HEK293 (cell line): Measurements from ENCODE around the gene CCDC12.

Source experiments
- CTCF ChIA-PET: fragments of 350-600 bp; formaldehyde crosslinking; extraction: SDS; loops from one replicate; lab custom pipeline; 2021; ENCODE audit warnings: antibody characterized with exemption; lab: Yijun Ruan, JAX
- POLR2A ChIA-PET: fragments of 300-600 bp; formaldehyde crosslinking; extraction: SDS; loops from one replicate; lab custom pipeline; 2020; ENCODE audit warnings: antibody characterized with exemption, inconsistent platforms; lab: Yijun Ruan, JAX
- H3K27ac ChIP-seq: fragments of 200-500 bp; sonication (Bioruptor generic); 2 replicates; pipeline ENCODE4 v1.5.1; 2014; ENCODE audit warnings: low read depth, low read length, control low read depth, inconsistent platforms; ENCODE audit errors: extremely low read depth
- H3K36me3 ChIP-seq, 2 experiments: fragments of 200-500 bp in 1 of 2; sonication (Bioruptor generic) in 1 of 2; 1 replicate in 1 of 2; 2 replicates in 1 of 2; pipeline ENCODE4 v1.5.1; 2014 to 2017; ENCODE audit warnings: inconsistent platforms in 2 of 2, low read length in 2 of 2; ENCODE audit not compliant: control insufficient read depth in 2 of 2, insufficient read depth in 1 of 2
- H3K4me1 ChIP-seq: fragments of 200-500 bp; sonication (Bioruptor generic); 2 replicates; pipeline ENCODE4 v1.5.1; 2014; ENCODE audit warnings: mild to moderate bottlenecking, low read length, inconsistent platforms; ENCODE audit not compliant: control insufficient read depth, insufficient read depth
- H3K4me3 ChIP-seq: 2 replicates; pipeline ENCODE4 v1.5.1; 2011; ENCODE audit warnings: low read depth, mild to moderate bottlenecking, control low read depth, low read length, moderate library complexity
- H3K9me3 ChIP-seq: fragments of 200-500 bp; sonication (Bioruptor generic); 2 replicates; pipeline ENCODE4 v1.5.1; 2014; ENCODE audit warnings: low read depth, low read length, inconsistent platforms; ENCODE audit not compliant: control insufficient read depth, insufficient read depth
- AEBP2 ChIP-seq: fragments of 450-650 bp; formaldehyde crosslinking; IDR thresholded peaks from 2 replicates; pipeline ENCODE4 v1.5.1; 2016; ENCODE audit warnings: missing biosample characterization, missing genetic modification characterization, borderline replicate concordance
- ATF2 ChIP-seq: fragments of 450-650 bp; formaldehyde crosslinking; IDR thresholded peaks from 2 replicates; pipeline ENCODE4 v1.5.1; 2016; ENCODE audit warnings: missing biosample characterization, missing genetic modification characterization, low read depth
- OVOL3 ChIP-seq: fragments of 450-650 bp; formaldehyde crosslinking; IDR thresholded peaks from 2 replicates; pipeline ENCODE4 v1.5.1; 2016; ENCODE audit warnings: missing biosample characterization, missing genetic modification characterization
- RBAK ChIP-seq: fragments of 450-650 bp; formaldehyde crosslinking; IDR thresholded peaks from 2 replicates; pipeline ENCODE4 v1.5.1; 2016; ENCODE audit warnings: missing biosample characterization, missing genetic modification characterization
- SCRT1 ChIP-seq: fragments of 450-650 bp; formaldehyde crosslinking; IDR thresholded peaks from 2 replicates; pipeline ENCODE4 v1.5.1; 2016; ENCODE audit warnings: missing biosample characterization, missing genetic modification characterization, borderline replicate concordance
- SP2 ChIP-seq: fragments of 450-650 bp; formaldehyde crosslinking; IDR thresholded peaks from 2 replicates; pipeline ENCODE4 v1.5.1; 2016; ENCODE audit warnings: missing biosample characterization, missing genetic modification characterization
- SP3 ChIP-seq: fragments of 450-650 bp; formaldehyde crosslinking; IDR thresholded peaks from 2 replicates; pipeline ENCODE4 v1.5.1; 2016; ENCODE audit warnings: missing biosample characterization, missing genetic modification characterization
- ZNF121 ChIP-seq: fragments of 450-650 bp; formaldehyde crosslinking; IDR thresholded peaks from 2 replicates; pipeline ENCODE4 v1.5.1; 2016; ENCODE audit warnings: missing biosample characterization, missing genetic modification characterization
- ZNF211 ChIP-seq: fragments of 450-650 bp; formaldehyde crosslinking; IDR thresholded peaks from 2 replicates; pipeline ENCODE4 v1.5.1; 2016; ENCODE audit warnings: low read depth, missing biosample characterization, missing genetic modification characterization
- ZNF221 ChIP-seq: fragments of 450-650 bp; formaldehyde crosslinking; IDR thresholded peaks from 2 replicates; pipeline ENCODE4 v1.5.1; 2017; ENCODE audit warnings: missing biosample characterization, missing genetic modification characterization, borderline replicate concordance
- ZNF302 ChIP-seq: fragments of 450-650 bp; formaldehyde crosslinking; IDR thresholded peaks from 2 replicates; pipeline ENCODE4 v1.5.1; 2016; ENCODE audit warnings: missing biosample characterization, missing genetic modification characterization, low read depth
- ZNF362 ChIP-seq: fragments of 450-650 bp; formaldehyde crosslinking; IDR thresholded peaks from 2 replicates; pipeline ENCODE4 v1.5.1; 2016; ENCODE audit warnings: missing biosample characterization, missing genetic modification characterization
- ZNF426 ChIP-seq: fragments of 450-650 bp; formaldehyde crosslinking; IDR thresholded peaks from 2 replicates; pipeline ENCODE4 v1.5.1; 2017; ENCODE audit warnings: missing biosample characterization, missing genetic modification characterization, mild to moderate bottlenecking, inconsistent platforms, moderate library complexity
- ZNF433 ChIP-seq: fragments of 450-650 bp; formaldehyde crosslinking; IDR thresholded peaks from 2 replicates; pipeline ENCODE4 v1.5.1; 2016; ENCODE audit warnings: missing biosample characterization, missing genetic modification characterization, low read depth
- ZNF449 ChIP-seq: fragments of 450-650 bp; formaldehyde crosslinking; IDR thresholded peaks from 2 replicates; pipeline ENCODE4 v1.5.1; 2017; ENCODE audit warnings: missing biosample characterization, mild to moderate bottlenecking, missing genetic modification characterization, moderate library complexity
- ZNF513 ChIP-seq: fragments of 450-650 bp; IDR thresholded peaks from 2 replicates; pipeline ENCODE4 v1.5.1; 2018; ENCODE audit warnings: missing biosample characterization, missing genetic modification characterization
- ZNF626 ChIP-seq: fragments of 450-650 bp; sonication (Bioruptor Pico); formaldehyde crosslinking; IDR thresholded peaks from 2 replicates; pipeline ENCODE4 v1.5.1; 2018; ENCODE audit warnings: missing biosample characterization, missing genetic modification characterization, inconsistent platforms
- ZNF629 ChIP-seq: fragments of 450-650 bp; formaldehyde crosslinking; IDR thresholded peaks from 2 replicates; pipeline ENCODE4 v1.5.1; 2017; ENCODE audit warnings: missing biosample characterization, missing genetic modification characterization
- ZNF670 ChIP-seq: fragments of 450-650 bp; formaldehyde crosslinking; IDR thresholded peaks from 2 replicates; pipeline ENCODE4 v1.5.1; 2016; ENCODE audit warnings: missing biosample characterization, missing genetic modification characterization, low read depth
- ZSCAN5A ChIP-seq: fragments of 450-650 bp; formaldehyde crosslinking; IDR thresholded peaks from 2 replicates; pipeline ENCODE4 v1.5.1; 2016; ENCODE audit warnings: missing biosample characterization, missing genetic modification characterization

Gene CCDC12

GRCh38 chr3:47003056-47003410, 26.5 kb upstream of the CCDC12 start (continued):
- TF ChIP-seq ZSCAN5A (tag by site-specific recombination) (no peak), ZNF362 (no peak), ZNF670 (no peak), AEBP2 (no peak), OVOL3 (tag by site-specific recombination) (no peak)

GRCh38 chr3:47002171-47003055, 25.9 kb upstream of the CCDC12 start:
- CTCF ChIA-PET: interaction anchor here (0.6 to 1.0 kb wide), 2 partner anchors 18 to 302 kb away, joined by 3 read pairs; no protein-coding TSS in a partner anchor
- no peak for TF ChIP-seq SP2 (tag by site-specific recombination)
- no peak for TF ChIP-seq ZNF626 (tag by site-specific recombination)
- TF ChIP-seq ZNF221 (tag by site-specific recombination): no peak
- TF ChIP-seq ZNF629 (tag by site-specific recombination): no peak
- no peak for TF ChIP-seq SP3 (tag by site-specific recombination)
- no peak for TF ChIP-seq ZNF433 (tag by site-specific recombination)
- TF ChIP-seq ZNF362: no peak
- no peak for TF ChIP-seq ZNF449 (tag by site-specific recombination)
- TF ChIP-seq, all 188 proteins: peak for 0
- H3K9me3 ChIP-seq: no peaks in the 10 kb centered on the region
- H3K4me1 ChIP-seq: no peaks in the 10 kb centered on the region
- peaks cover 0 to 88% of the 10 kb centered on the region in 2 experiments; a peak in 1 of 3 replicates for H3K36me3 ChIP-seq
- H3K27ac ChIP-seq: no peak overlapping the region
- H3K4me3 ChIP-seq: no peak overlapping the region
- POLR2A ChIA-PET: no interaction called here

GRCh38 chr3:47001731-47002170, 25.2 kb upstream of the CCDC12 start:
- Histone ChIP-seq H3K27ac (no peak overlapping the region), H3K4me3 (no peak overlapping the region), H3K9me3 (no peaks in the 10 kb centered on the region), H3K4me1 (no peaks in the 10 kb centered on the region), H3K36me3 (peaks cover 0 to 82% of the 10 kb centered on the region in 2 experiments; a peak in 1 of 3 replicates)
- POLR2A ChIA-PET: no interaction called here
- CTCF ChIA-PET: interaction anchor here (0.6 to 1.0 kb wide), 3 partner anchors 19 to 323 kb away, joined by 3 to 4 read pairs (median 3); no protein-coding TSS in a partner anchor
- TF ChIP-seq ATF2 (tag by site-specific recombination) (no peak), ZNF513 (tag by site-specific recombination) (no peak), ZNF211 (tag by site-specific recombination) (no peak), RBAK (no peak), ZNF426 (tag by site-specific recombination) (no peak), ZNF302 (tag by site-specific recombination) (no peak), SCRT1 (tag by site-specific recombination) (no peak), ZNF121 (tag by site-specific recombination) (no peak)
